Activated naive CD4-positive, alpha-beta T cell treated with anti-CD3 and anti-CD28 coated beads, Interleukin-2, amount 10 ng/mL, durations not matched to agents 5 hours and 36 hours (primary cell): ENCODE results near the gene OTUD5. TPM values are rescaled to one million over a fixed set of nuclear protein-coding genes. Genes with fewer than 3 reads are reported as not detected.

Source experiments
- total RNA-seq, 2 experiments: library from RNA; stranded (reverse); gene quantifications; one replicate each; pipeline ENCODE4 v1.2.3, GENCODE V29; 2021

OTUD5 gene, protein sequence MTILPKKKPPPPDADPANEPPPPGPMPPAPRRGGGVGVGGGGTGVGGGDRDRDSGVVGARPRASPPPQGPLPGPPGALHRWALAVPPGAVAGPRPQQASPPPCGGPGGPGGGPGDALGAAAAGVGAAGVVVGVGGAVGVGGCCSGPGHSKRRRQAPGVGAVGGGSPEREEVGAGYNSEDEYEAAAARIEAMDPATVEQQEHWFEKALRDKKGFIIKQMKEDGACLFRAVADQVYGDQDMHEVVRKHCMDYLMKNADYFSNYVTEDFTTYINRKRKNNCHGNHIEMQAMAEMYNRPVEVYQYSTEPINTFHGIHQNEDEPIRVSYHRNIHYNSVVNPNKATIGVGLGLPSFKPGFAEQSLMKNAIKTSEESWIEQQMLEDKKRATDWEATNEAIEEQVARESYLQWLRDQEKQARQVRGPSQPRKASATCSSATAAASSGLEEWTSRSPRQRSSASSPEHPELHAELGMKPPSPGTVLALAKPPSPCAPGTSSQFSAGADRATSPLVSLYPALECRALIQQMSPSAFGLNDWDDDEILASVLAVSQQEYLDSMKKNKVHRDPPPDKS
- 10 to 100 TPM; 54.1 to 55.2 TPM for total RNA-seq

DNA sequence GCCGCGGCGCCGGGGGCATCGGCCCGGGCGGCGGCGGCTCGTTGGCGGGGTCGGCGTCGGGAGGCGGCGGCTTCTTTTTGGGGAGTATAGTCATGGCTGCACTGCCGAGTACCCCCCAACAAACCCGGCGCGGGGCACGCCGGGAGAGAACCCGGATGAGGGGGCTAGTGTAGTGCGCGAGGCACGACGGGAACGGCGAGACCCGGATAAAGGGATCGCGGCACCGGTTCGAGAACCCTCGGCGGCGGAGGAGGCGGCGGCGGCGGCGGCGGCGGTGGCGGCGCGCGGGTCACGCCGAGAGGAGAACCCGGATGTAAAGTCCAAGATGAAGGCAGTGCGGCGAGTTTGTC is at the start of gene OTUD5:
Gene OTUD5, minus strand, starts transcription at position 131 of the 350 bp plus-strand sequence. Its CDS starts 37 bp downstream, at position 94.

DNA sequence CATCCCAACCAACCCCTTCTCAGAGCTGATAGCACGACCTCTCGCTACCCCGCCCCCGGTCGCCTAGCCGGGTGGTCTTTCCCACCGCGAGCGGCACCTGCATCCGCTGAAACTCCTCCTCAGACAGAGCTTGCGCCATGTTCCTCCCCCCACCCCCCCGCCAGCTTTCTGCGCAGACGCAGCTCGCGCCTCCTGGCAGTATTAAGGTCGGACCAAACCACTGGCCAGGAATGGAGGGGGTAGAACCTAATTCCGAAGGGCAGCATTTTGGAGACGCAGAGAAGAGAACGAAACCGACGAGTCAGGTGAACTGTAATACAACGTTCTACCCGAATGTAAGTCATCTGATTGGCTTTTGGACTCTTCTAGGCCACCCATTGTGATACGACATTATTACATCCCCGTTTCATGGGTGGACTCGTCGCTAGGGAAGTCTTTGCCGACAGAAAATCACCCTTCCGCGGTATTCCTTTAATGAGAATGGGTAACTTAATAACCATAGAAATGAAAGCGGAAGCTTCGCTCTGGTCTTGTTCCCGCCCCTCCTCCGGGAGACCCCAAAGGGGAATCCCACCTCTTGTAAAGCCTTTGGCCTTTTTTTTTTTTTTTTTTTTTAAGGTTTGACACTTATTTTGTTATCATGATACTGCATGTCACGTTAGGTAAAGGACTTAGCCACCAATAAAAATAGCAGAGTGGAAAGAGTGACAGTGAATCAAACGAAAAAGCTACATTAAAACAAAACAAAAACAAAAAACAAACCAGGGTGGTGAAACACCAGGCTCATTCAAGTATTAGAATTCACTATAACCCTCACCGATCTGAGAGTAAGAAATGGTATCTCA is 44.9 kb upstream of the OTUD5 start, which contains the start of gene GRIPAP1:
Gene GRIPAP1, minus strand, starts transcription at position 174 of the 845 bp plus-strand sequence. Its CDS starts 35 bp downstream, at position 139.

DNA sequence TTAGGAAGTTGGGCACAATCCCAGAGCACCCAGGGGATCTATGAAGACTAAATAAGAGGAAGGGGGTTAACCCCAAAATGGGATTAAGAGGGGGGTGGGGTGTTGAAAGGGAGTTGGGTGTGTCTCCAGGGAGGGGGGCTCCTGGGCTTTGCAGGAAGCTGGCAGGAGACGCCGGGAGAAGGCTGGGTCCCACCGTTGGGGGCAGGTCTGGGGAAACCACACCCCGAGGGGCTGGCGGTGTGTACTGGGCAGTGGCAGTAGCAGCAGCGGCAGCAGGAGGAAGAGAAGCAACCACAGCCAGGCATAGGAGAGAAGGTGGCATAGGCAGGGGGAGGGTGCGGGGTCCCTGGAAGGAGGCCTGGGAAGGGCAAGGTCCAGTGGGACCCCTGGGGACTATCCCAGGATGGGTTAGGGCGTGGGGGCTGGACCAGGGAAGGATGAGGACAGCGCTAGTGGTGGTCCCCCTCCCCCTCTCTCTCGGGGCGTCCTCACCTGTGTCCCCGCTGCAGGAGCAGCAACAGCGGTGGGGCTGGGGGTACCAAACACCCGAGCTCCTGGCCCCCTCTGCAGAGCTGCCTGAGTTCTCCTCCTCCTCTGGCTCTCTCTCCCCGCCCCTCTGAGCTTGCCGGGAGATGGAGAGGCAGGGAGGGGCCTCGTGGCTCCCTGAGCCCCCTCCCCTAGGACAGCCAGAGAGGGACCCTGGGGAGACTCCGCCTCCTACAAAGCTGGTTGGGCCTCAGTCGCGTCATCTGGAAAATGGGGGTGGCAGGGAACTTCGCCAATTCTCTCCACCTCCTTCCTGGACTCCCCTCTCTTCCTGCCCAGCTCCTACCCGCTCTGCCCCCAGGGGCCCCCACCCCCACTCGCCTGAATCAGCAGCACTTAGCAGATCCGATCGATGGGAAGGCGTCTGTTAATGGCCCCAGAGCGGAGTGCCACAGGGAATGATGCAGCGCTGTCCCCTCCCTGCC is 14.1 kb upstream of the OTUD5 start, which contains the start of gene KCND1:
Gene KCND1, minus strand, starts transcription at position 596 of the 971 bp plus-strand sequence. CDS start 1,573 bp downstream, outside the sequence.

GRCh38 chrX:48918643-48919340 is 38.6 kb downstream of the OTUD5 start, which contains the start of gene PIM2:
PIM2 (minus strand) TSS chrX:48919024; CDS start chrX:48918834, 190 bp downstream.

DNA sequence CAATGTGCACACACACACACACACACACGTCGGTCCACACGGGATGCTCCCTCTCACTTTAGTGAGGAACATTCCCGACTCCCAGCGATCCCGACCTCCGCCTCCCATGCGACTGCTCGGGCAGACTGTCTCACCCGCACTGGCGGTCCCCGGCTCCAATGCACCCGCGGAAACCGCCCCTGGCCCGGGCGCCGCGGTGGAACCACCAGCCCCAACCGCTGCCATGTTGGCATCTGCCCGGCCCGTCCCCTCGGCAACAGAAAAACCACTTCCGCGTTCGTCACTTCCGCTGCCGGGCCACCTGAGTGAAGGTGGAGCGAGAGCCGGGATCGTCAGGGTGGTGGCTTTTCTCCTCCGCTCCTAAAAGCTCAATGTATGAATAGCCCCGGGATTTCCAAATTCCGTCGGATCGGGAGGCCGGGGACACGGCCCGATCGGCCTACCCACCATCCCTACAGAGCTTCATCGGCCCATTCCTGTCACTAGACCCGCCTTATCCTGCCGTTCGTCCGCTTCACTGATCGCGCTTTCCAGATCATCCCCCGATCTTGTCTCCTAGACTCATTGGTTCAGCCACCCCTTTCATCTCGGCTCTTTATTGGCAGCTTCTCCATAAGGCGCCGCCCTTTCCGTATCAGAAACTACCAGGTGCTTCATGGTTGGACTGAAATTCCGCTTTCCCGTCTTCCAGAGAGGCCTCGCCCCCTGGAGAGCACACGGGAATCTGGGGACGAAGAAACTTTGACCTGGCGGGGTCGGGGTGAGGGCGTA is 45.8 kb downstream of the OTUD5 start, which contains the start of gene SLC35A2:
Gene SLC35A2, minus strand, starts transcription at position 235 of the 771 bp plus-strand sequence. Its CDS starts 10 bp downstream, at position 225.

DNA sequence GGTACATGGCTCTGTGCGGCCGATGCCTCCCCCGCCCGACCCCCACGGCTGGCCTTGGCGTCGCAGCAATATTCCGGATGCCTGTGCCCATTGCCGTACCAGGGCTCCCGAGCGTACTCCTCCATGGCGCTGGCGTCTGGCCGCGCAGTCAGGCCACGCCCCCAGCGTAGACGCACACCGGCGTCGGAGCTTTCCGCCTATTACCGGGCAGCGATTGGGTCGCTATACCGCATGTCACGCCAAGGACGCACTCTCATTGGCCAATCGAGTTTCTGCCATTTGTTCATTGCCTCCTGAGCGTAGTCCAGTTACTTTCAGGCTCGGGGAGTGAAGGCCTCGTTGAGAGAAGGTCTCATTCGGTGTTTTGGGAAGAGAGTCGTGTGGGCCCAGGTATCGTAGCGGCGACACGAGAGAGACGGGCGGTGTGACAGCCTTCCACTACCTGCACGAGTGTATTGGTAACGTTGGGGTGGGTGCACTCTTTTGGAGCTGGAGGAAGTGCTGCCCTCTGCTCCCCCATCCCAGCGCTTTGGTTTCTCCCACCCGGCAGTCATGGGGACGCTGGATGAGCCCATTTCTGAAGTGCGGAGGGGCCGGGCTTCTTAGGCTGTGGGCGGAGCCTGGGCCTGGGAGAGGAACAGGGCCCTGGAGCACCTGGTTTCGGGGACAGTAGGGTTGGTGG is 59.6 kb downstream of the OTUD5 start, which contains the start of the genes PQBP1 and TIMM17B:
Gene PQBP1, plus strand, starts transcription at position 306 of the 682 bp plus-strand sequence. CDS start 580 bp downstream, outside the sequence.
Gene TIMM17B, minus strand, starts transcription at position 144 of the 682 bp plus-strand sequence. Its CDS starts 19 bp downstream, at position 125.

Other genes starting within 250 kb of the OTUD5 start
- not detected for gene GLOD5, start 195.9 kb downstream of the OTUD5 start, total RNA-seq
- not detected for gene GATA1, start 171.0 kb downstream of the OTUD5 start, total RNA-seq
- 100 to 1,000 TPM; 103 to 104 TPM for gene HDAC6, start 155.5 kb downstream of the OTUD5 start, total RNA-seq
- gene ERAS, start 131.1 kb downstream of the OTUD5 start, total RNA-seq: not detected
- gene PCSK1N, start 122.0 kb downstream of the OTUD5 start, total RNA-seq: under 1 TPM; 0.38 to 0.91 TPM
- 10 to 100 TPM; 38.8 to 39.9 TPM for gene TIMM17B, start 59.8 kb downstream of the OTUD5 start, total RNA-seq
- 10 to 100 TPM; 93.7 to 97.5 TPM for gene PQBP1, start 59.7 kb downstream of the OTUD5 start, total RNA-seq
- 10 to 100 TPM; 17.7 to 21.5 TPM for gene SLC35A2, start 46.0 kb downstream of the OTUD5 start, total RNA-seq
- 100 to 1,000 TPM; 297 to 304 TPM for gene PIM2, start 38.6 kb downstream of the OTUD5 start, total RNA-seq
- 1 to 10 TPM; 3.5 to 4.2 TPM for gene KCND1, start 14.2 kb upstream of the OTUD5 start, total RNA-seq
- 100 to 1,000 TPM in 1 of 2 experiments, 10 to 100 TPM in 1; 97.9 to 104 TPM for gene GRIPAP1, start 44.7 kb upstream of the OTUD5 start, total RNA-seq
- gene TFE3, start 85.8 kb upstream of the OTUD5 start, total RNA-seq: 10 to 100 TPM; 25.8 to 26.5 TPM
- gene CCDC120, start 101.4 kb upstream of the OTUD5 start, total RNA-seq: 1 to 10 TPM; 7.5 TPM
- gene PRAF2, start 116.4 kb upstream of the OTUD5 start, total RNA-seq: 10 to 100 TPM; 23.8 to 26.7 TPM
- 10 to 100 TPM; 63.5 to 66.2 TPM for gene WDR45, start 122.3 kb upstream of the OTUD5 start, total RNA-seq
- 10 to 100 TPM; 40.2 to 43.1 TPM for gene GPKOW, start 166.1 kb upstream of the OTUD5 start, total RNA-seq
- gene MAGIX, start 205.2 kb upstream of the OTUD5 start, total RNA-seq: 1 to 10 TPM; 2.2 TPM
- gene PLP2, start 214.3 kb upstream of the OTUD5 start, total RNA-seq: 100 to 1,000 TPM; 203 to 206 TPM
- gene PRICKLE3, start 228.8 kb upstream of the OTUD5 start, total RNA-seq: 10 to 100 TPM; 15.5 to 15.9 TPM
- gene SYP, start 242.6 kb upstream of the OTUD5 start, total RNA-seq: 1 to 10 TPM; 1.4 to 1.8 TPM